HFF-Myc (cell line): ENCODE data around the gene EXOG.

Experiments
- DNase-seq: peaks from one replicate; pipeline ENCODE4 v3.0.0-alpha.2; 2011; ENCODE audit warnings: low read depth; ENCODE audit errors: extremely low read depth
- H3K4me3 ChIP-seq: replicated peaks from 2 replicates; pipeline ENCODE4 v1.5.1; 2011; ENCODE audit warnings: low read depth, mild to moderate bottlenecking, control low read depth, low read length
- TF ChIP-seq, protein P1 (sequence below): IDR thresholded peaks from 2 replicates; pipeline ENCODE4 v1.5.1; 2012; ENCODE audit warnings: mild to moderate bottlenecking, low read depth, low read length, control low read depth; ENCODE audit errors: missing control alignments

Gene EXOG

GRCh38 chr3:38549082-38549481, 52.9 kb downstream of the EXOG start:
- no peak overlapping the region for H3K4me3 ChIP-seq
- no peak for DNase-seq
- TF ChIP-seq, protein P1, sequence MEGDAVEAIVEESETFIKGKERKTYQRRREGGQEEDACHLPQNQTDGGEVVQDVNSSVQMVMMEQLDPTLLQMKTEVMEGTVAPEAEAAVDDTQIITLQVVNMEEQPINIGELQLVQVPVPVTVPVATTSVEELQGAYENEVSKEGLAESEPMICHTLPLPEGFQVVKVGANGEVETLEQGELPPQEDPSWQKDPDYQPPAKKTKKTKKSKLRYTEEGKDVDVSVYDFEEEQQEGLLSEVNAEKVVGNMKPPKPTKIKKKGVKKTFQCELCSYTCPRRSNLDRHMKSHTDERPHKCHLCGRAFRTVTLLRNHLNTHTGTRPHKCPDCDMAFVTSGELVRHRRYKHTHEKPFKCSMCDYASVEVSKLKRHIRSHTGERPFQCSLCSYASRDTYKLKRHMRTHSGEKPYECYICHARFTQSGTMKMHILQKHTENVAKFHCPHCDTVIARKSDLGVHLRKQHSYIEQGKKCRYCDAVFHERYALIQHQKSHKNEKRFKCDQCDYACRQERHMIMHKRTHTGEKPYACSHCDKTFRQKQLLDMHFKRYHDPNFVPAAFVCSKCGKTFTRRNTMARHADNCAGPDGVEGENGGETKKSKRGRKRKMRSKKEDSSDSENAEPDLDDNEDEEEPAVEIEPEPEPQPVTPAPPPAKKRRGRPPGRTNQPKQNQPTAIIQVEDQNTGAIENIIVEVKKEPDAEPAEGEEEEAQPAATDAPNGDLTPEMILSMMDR = no peak

- TF ChIP-seq, protein P1 = no peak
- H3K4me3 ChIP-seq = no peak overlapping the region
- no peak for DNase-seq
Measured at GRCh38 chr3:38549486-38549885, 53.3 kb downstream of the EXOG start.

GRCh38 chr3:38549957-38550840, 54.1 kb downstream of the EXOG start:
- no peak for DNase-seq
- TF ChIP-seq, protein P1 = no peak
- H3K4me3 ChIP-seq = no peak overlapping the region

DNA sequence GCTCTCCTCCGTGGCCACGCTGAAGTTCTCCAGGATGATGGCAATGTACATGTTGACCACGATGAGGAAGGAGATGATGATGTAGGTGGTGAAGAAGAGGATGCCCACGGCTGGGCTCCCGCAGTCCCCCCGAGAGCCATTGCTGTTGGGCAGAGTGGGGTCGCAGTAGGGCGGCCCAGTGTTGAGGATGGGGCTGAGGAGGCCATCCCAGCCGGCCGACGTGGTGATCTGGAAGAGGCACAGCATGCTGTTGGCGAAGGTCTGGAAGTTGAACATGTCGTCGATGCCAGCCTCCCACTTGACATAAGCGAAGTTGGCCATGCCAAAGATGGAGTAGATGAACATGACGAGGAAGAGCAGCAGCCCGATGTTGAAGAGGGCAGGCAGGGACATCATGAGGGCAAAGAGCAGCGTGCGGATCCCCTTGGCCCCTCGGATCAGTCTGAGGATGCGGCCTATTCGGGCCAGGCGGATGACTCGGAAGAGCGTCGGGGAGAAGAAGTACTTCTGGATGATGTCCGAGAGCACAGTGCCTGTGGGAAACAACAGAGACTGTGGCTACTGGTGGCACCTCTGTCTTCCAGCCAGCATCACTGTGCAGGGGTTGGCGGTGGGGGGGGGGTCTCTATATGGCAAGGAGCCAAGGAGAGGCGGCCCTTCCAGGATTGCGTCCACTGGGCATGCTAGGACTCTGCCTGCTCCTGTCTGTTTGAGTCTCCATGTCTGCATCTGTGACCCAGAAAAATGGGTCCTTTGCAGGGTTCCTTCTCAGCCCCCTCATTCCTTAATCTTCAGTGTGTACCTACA, 55.1 kb downstream of the EXOG start:
- H3K4me3 ChIP-seq = no peak overlapping the region
- no peak for DNase-seq
- TF ChIP-seq, protein P1 = no peak

DNA sequence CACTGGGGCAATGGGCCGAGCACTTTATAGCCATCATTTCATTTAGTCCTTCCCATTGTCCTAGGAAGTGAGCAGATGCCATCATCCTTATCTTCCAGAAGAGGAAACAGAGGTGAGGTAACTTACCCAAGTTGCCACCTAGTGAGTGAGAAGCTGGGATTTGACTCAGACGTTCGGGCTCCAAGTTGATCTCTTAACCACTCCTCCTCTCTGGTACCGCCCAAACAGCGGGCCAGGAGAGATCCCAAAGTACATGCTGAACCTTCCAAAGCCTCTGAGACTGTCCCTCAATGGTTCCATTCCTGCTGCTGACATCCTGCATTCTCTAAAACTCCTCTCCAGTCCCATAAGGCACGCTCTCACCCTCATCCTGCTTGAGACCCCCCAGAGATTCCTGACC, 56.2 kb downstream of the EXOG start:
- DNase-seq = no peak
- TF ChIP-seq, protein P1 = no peak

DNA sequence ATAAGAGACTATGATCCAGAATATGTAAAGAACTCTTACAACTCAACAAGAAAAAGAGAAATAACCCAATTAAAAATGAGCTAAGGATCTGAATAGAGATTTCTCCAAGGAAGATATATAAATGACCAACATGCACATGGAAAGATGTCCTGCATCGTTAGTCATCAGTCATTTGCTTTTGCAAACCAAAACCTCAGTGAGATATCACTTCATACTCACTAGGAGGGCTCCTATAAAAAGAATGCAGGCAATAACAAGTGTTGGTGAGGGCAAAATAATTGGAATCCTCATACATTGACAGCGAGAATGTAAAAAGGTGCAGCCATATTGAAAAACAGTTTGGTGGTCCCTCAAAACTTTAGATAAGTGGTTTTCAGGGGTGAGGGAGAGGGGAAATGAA, 56.9 kb downstream of the EXOG start:
- TF ChIP-seq, protein P1 = no peak
- DNase-seq = no peak
- H3K4me3 ChIP-seq = no peak overlapping the region

More for the DNA sequence above, 56.2 kb downstream of the EXOG start:
- H3K4me3 ChIP-seq = no peak overlapping the region
